ENCODE data around the gene BFAR.
A peak's percentile ranks its signal among the peaks of the same experiment; 100 is the strongest.
"Not testable (repeated sequence)": the region's sequence is repeated elsewhere in the genome, so short reads cannot be mapped to it uniquely, and the experiment has no call there.

The BFAR gene

GRCh38 chr16:14632693-14633569 lies at the start of gene BFAR:
BFAR (plus strand) TSS chr16:14632951; CDS start chr16:14644347, 11,396 bp downstream.
- peak; percentile 94 for DNase-seq

- DNase-seq, result no peak
Measured at GRCh38 chr16:14585287-14585686, 47.5 kb upstream of the BFAR start.

- DNase-seq, result no peak
Measured at GRCh38 chr16:14586637-14587305, 46.0 kb upstream of the BFAR start.

- DNase-seq, result no peak
Measured at GRCh38 chr16:14600164-14600563, 32.6 kb upstream of the BFAR start.

GRCh38 chr16:14602443-14602963 lies 30.2 kb upstream of the BFAR start:
- no peak for DNase-seq

GRCh38 chr16:14606102-14606501 lies 26.6 kb upstream of the BFAR start:
- DNase-seq, result no peak

GRCh38 chr16:14608111-14608566 lies 24.6 kb upstream of the BFAR start:
- DNase-seq, result no peak

- DNase-seq, result no peak
Measured at GRCh38 chr16:14608604-14609003, 24.1 kb upstream of the BFAR start.

GRCh38 chr16:14609716-14610115 lies 23.0 kb upstream of the BFAR start:
- DNase-seq, result no peak

- DNase-seq, result no peak
Measured at GRCh38 chr16:14611660-14612059, 21.1 kb upstream of the BFAR start.

- no peak for DNase-seq
Measured at GRCh38 chr16:14613991-14614390, 18.8 kb upstream of the BFAR start.

GRCh38 chr16:14616280-14616679 lies 16.5 kb upstream of the BFAR start:
- no peak for DNase-seq

- DNase-seq, result no peak
Measured at GRCh38 chr16:14618566-14618965, 14.2 kb upstream of the BFAR start.

- no peak for DNase-seq
Measured at GRCh38 chr16:14627078-14627477, 5.7 kb upstream of the BFAR start.

- DNase-seq, result no peak
Measured at GRCh38 chr16:14628806-14629611, 3.7 kb upstream of the BFAR start.

GRCh38 chr16:14629612-14629918 lies 3.2 kb upstream of the BFAR start:
- DNase-seq, result no peak

GRCh38 chr16:14629919-14630619 lies 2.7 kb upstream of the BFAR start, which contains the start of gene PARN:
PARN (minus strand) TSS chr16:14630260; CDS start chr16:14630125, 135 bp downstream.
- peak; percentile 92 for DNase-seq

GRCh38 chr16:14630620-14631330 lies 2.0 kb upstream of the BFAR start:
- DNase-seq, result not testable (repeated sequence)

GRCh38 chr16:14634389-14634725 lies 1.6 kb downstream of the BFAR start:
- no peak for DNase-seq

GRCh38 chr16:14635395-14636165 lies 2.8 kb downstream of the BFAR start:
- no peak for DNase-seq

All from NCI-H1105 (cell line).